NCI-H1105 treated with DMSO at 0.1 percent for 48 hours (cell line): ENCODE results near the gene LRRK1.

Experiments
- DNase-seq: peaks from one replicate; lab custom pipeline; 2025; lab: John Stamatoyannopoulos, UW

Gene LRRK1

GRCh38 chr15:100892013-100892355 lies 27.2 kb upstream of the LRRK1 start:
- DNase-seq = no peak

DNA sequence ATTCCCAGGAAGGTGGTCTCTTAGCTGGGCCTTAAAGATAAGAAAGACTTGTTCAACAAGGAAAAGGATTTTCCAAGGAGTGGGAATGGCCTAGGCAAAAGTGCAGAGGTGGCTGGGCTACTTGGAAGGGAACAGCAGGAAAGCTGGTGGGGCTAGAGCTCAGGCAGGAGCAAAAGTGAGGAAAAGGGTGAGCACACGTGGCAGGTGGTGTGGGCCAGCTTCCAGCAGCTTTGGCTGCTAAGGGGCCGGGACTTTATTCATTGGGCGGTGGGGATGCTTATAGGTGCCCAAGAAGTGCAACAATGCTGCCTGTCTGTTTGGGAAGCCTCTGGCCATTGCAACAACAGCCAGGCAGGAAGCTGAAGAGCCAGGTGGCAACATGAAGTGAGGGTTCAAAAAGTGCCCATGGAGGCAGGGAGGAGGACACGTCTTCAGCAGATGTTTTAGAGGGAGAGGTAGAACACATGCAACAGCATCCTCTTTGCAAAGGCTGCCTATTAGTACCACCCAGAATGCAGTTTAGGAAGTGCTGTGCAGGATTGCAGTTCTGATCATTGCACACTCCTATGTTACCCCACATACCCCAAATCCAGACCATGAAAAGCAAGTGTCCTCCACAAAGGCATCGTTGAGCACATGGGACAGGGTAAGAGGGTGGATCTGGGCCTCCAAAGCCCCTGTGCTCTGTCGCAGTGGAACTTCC lies 25.7 kb upstream of the LRRK1 start:
- no peak for DNase-seq

DNA sequence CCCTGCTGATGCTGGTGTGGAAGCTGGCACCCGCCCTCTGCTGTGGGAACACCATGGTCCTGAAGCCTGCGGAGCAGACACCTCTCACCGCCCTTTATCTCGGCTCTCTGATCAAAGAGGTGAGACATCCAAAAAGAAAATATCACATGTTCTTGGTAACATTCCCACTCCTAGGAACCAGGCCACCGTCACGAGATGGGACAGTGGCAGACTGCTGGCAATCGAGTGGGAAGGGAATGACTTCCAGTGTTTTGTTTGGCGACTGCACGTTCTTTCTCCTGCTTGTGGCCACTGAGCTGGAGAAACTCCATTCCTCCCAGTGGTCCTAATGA lies 25.2 kb upstream of the LRRK1 start:
- no peak for DNase-seq

- no peak for DNase-seq
These were observed 23.4 kb upstream of the LRRK1 start for GRCh38 chr15:100895721-100896120.

DNA sequence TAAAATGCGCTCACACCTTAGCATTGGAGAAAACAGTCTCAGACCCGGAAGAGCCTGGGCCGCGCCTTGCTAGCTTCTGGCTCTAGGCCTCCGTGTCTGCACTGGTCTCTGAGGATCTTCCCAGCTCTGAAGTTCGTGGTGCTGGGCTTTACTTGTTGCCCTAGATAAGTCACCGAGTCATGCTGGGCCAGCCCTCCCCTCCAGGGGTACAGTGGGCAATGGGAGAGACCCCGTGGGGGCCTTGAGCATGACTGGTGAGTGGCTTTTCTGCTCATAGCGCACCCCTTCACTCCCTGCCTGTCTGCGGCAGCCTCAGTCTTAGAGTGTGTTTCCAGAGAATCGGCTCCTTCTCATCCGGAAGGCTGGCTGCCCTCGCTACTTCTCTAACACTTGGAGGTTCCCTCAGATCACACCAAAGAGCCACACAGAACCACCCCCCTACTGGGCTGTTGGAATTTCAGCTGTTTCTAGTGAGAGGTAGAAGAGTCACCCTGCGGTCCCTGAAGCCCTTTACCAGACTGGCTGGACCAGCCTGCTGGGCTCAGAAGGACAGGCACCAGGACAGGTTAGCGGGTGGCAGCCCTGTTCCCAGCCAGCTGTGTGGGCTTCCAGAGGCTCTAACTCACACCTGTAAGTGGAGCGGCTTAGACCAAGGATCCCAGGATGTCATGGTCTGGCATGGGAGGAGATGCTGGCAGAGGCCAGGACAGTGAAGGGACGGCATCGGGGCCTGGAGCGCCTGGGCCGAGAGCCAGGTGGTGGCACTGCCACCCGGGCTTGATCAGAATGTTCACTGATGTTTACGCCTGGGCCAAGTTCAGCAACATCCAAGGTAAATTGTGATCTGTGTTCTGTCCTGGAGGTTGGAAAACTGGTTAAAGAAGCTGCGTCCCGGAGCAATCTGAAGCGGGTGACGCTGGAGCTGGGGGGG lies 21.7 kb upstream of the LRRK1 start:
- no peak for DNase-seq

DNA sequence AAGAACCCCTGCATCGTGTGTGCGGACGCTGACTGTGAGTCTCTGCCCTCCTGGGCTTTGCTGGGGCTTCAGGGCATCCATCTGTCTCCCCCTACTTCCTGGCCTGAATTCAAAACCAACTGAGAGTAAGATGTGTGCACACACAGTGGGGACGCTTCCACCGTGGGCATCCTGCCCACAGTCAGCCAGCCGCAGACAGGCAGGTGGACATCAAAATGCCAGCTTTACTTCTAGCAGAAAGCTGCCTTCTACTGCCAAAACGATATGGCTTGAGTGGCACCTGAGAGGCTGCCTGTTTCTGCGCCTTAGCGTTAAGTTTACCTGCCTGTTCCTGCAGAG lies 21.0 kb upstream of the LRRK1 start:
- no peak for DNase-seq

- no peak for DNase-seq
These were observed 20.3 kb upstream of the LRRK1 start for GRCh38 chr15:100898661-100899462.

- DNase-seq = no peak
These were observed 19.6 kb upstream of the LRRK1 start for GRCh38 chr15:100899601-100900000.

DNA sequence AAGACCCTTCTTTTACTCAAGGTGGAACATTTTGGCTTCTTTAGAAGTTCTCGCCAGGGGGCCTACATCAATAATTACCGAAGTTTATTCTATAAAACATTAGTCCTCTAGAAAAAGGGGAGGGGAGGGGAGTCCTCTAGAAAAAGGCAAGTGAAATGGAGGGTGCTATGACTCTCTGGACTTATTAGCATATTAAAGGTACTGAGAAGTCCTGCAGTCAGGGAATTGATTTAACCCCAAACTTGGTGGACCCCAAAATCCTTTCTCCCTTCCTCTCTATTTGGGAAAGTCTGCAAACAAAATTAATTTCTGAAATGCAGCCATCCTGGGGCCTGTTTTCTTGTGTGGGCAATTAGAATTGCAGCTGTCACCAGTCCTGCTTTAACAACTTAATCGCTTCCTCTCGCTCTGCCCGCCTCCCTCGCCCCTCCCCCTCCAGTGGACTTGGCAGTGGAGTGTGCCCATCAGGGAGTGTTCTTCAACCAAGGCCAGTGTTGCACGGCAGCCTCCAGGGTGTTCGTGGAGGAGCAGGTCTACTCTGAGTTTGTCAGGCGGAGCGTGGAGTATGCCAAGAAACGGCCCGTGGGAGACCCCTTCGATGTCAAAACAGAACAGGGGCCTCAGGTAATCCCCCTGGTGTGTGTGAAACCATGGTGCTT lies 18.9 kb upstream of the LRRK1 start:
- DNase-seq = peak; percentile 81

GRCh38 chr15:100900795-100901169 lies 18.4 kb upstream of the LRRK1 start:
- DNase-seq = no peak

- no peak for DNase-seq
These were observed 17.9 kb upstream of the LRRK1 start for GRCh38 chr15:100901296-100901695.

DNA sequence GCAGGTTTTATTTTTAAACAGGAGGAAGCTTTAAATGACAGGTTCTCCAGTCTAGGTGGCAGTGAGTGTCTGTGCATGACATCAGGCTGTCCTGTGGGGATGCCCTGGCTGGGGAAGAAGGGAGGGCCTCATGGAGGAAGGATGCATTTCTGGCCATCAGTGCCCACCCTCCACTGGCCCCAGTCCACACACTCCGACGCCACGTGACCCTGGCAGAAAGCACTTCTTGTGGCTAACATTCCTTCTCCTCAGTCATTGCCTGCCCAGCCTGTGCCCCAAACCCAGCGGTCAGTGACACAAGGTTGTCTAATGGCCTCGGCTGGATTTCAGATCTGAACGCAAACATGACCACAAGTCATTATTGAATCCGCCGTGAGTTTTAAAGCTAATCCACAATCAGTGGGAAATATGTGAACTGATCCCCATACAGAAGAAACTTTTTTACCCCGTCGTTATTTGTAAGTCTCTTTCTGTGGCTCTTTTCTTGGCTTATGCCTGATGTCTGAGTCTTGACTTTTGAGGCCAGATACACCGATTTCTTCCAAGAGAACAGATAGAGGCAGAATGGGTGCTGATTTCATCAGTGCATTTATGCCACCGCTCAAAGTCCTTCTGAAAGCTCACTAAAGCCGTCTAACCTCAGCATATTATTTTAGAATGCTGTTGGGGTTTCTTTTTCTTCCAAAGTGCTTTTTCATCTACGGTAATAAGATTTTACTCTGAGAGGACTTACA lies 17.3 kb upstream of the LRRK1 start:
- DNase-seq = no peak

- DNase-seq = peak; percentile 90
These were observed 16.6 kb upstream of the LRRK1 start for GRCh38 chr15:100902436-100903167.

DNA sequence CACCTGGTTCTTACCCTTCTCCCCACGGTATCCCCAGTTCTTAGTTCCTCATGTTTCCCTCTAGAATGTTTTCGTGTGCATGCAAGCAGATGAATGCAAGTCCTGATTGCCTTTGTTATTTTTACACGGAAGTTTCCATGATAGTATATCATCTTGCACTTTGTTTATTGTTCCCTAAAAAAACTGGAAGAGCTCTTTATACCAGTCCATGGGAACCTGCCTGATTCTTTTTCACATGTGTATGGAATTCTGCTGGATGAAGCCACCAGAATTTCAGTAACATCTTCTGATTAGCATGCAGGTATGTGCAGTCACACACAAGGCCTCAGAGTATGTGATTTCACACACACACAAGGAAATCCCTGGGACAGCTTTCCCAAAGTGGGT lies 16.0 kb upstream of the LRRK1 start:
- DNase-seq = no peak

DNA sequence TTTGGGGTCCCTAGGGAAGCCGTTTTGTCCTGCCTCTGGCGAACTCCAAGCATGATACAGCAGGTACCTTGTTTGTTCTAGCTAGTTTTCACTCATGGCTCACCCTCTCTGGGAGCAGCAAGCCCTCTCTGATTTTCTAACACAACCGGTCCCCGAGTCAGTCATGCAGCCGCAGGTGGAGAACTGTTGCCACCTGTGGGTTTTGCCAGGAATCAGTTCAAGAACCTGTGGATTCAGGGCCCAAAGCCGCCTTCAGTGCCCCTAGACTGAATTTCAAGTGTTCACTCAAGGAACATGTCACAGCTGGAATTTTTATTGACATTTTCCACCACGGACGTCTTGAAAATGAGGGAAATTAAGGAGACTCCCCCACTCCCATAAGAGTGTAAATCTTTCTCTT lies 13.3 kb upstream of the LRRK1 start:
- DNase-seq = no peak

DNA sequence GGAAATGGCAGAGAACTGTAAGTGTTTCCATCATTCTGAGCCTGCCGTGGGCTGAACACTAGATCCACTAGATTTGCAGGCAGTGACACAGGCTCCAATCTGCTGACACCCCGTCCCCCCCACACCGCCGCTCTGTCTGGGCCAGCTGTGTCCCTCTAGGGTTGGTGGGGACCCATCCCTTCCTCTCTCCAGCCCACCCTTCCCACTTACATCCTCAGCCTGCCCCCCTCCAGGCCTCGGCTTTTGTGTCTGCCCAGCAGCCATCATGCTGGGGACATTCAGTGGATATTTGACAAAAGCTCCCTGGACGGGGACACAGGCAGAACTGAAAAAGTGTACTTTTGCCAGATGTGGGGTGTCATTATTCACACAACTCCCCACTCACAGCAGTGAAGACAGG lies 10.7 kb upstream of the LRRK1 start:
- no peak for DNase-seq

- no peak for DNase-seq
These were observed 9.6 kb upstream of the LRRK1 start for GRCh38 chr15:100909565-100909964.

DNA sequence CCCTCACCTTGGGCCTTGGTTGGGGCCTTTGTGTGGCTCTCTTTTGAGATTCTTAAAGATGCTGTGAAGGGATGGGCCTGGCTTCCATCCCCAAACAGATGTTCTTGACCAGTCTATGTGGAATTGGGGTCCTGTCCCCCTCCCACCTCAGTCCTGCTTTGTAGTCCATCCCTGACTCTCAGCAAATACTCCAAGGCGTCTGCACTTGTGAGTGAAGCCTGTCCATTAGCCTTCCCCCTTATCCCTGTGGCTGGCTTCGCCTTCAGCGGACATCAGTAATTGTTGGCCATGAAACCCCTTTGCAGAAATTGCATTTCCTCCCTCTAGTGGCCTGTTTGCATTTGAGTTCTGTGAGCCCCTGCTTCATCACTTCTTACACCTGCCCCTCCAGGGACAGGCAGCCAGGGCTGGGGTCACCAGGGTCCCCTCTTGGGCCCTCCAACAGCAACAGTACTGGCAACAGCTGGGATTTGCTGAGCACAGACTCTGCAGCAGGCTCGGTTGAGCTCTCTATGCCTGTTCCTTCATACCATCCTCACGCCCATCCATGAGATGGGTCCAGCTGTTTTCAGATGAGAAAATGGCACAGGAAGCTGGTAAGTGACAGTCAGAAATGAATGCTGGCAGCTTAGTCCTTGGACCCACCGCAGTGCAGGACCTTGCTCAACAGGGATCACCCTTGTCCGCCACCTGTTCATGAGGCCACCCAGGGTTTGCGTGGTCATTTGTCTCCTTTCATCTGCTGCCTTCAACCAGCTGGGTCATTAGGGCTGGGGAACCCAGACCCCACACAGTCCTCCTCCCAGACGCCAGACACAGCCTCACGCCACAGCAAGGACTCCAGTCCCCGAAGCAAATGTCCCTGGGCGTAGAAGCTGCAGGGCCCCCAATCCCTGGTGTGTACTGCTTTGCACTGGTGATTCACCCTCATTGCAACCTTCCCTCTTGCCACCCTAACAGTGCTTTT lies 8.9 kb upstream of the LRRK1 start:
- DNase-seq = no peak

- no peak for DNase-seq
These were observed 8.1 kb upstream of the LRRK1 start for GRCh38 chr15:100911086-100911485.

GRCh38 chr15:100913961-100914360 lies 5.2 kb upstream of the LRRK1 start:
- no peak for DNase-seq
